Stimulated activated CD8-positive, alpha-beta memory T cell treated with anti-CD3 and anti-CD28 coated beads, Interleukin-4, amount 100 ng/mL, for 1 hour (primary cell): ENCODE data around the gene DTNB.
"Not testable (repeated sequence)": the region's sequence is repeated elsewhere in the genome, so short reads cannot be mapped to it uniquely, and the experiment has no call there.

Experiments
- DNase-seq, 2 donors: peaks; one replicate each; pipeline ENCODE4 v3.0.0-alpha.2; 2020; ENCODE audit warnings: low read depth in 2 of 2, low spot score in 1 of 2

The DTNB gene

GRCh38 chr2:25684577-25685473, 11.4 kb upstream of the DTNB start:
- DNase-seq: no peak

DNA sequence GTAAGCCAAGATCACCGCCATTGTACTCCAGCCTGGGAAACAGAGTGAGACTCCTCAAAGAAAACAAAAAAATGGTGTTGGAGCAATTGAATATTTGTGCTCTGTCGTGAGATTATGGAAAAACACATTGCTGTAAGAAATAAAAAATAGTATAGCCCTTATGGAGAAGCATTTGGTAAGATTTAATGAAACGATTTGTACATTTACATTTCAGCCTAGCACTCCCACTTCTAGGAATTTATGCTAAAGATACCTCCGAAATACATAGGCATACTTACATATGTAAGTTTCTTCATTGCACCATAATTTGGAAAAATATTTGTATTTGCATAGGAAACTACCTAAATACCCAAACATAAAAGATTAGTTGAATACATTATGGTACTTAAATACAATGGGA, 8.7 kb upstream of the DTNB start:
- DNase-seq: no peak

DNA sequence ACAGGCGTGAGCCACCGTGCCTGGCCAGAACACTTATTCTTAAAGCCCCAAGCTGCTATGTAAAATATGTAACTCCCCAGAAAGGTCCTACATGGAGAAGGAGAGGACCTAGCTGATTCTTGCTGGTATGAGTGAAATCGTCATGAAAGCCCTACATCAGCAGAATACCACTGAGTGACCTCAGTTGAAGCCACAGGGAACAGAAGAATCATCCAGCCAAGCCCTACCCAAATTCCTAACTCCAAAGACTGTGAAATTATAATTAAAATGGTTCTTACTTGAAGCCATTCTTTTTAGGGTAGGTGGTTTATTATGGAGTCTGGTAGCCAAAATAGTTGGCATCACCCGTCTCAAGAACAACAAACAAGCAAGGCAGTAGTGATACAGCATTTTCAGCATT, 4.5 kb upstream of the DTNB start:
- no peak for DNase-seq

DNA sequence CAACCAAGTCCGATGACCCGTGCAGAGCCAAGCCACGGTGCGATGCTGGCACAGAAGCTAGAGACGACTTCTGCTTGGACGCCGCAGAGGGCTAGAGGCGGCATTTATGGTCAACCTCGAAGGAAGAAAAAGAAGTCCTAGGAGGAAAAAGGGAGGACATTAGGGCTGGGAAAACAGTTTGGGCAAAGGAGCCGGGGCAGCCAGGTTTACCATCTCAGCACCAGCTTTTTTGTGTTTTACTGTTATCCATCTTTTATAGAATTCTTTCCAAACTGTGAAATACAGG, 643 bp upstream of the DTNB start:
- no peak for DNase-seq

GRCh38 chr2:25672494-25673299, 680 bp downstream of the DTNB start:
- DNase-seq: peak; percentile 28 to 43

GRCh38 chr2:25671622-25672021, 1.8 kb downstream of the DTNB start:
- no peak for DNase-seq

DNA sequence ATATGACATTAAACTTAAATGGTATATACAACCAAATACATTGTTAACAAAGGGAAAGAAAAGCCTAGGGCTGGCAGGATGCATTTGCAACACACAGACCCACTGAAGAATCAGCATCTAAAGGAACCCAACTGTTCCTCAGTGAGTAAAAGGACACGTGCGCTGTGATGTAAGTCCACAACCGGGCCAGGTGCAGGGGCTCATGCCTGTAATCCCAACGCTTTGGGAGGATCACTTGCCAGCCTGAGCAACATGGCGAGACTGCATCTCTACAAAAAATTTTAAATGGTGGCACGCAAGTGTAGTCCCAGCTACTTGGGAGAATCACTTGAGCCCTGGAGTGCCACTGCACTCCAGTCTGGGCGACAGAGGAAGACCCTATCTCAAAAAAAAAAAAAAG, 3.9 kb downstream of the DTNB start:
- no peak for DNase-seq

- no peak for DNase-seq
Measured at GRCh38 chr2:25666218-25666617, 7.2 kb downstream of the DTNB start.

- not testable (repeated sequence) for DNase-seq
Measured at GRCh38 chr2:25665429-25665828, 7.9 kb downstream of the DTNB start.

DNA sequence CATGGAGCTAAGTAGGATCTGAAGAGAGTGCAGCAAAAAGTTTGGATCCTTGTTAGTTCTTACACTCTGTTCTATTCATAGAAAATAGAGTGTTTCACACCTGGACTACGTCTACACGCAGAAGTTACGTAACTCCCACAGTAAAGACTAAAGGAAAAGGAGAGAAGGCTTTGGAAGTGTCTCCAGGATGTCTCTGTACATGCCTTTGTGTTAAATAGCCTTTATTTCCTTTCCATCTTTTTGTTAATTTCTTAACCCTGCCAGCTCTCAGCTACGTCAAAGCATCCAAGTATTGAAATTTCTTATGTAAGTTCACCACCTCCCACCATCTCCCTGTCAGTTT, 8.4 kb downstream of the DTNB start:
- DNase-seq: no peak

- DNase-seq: no peak
Measured at GRCh38 chr2:25664183-25664964, 9.0 kb downstream of the DTNB start.

- no peak for DNase-seq
Measured at GRCh38 chr2:25655316-25655715, 18.1 kb downstream of the DTNB start.

DNA sequence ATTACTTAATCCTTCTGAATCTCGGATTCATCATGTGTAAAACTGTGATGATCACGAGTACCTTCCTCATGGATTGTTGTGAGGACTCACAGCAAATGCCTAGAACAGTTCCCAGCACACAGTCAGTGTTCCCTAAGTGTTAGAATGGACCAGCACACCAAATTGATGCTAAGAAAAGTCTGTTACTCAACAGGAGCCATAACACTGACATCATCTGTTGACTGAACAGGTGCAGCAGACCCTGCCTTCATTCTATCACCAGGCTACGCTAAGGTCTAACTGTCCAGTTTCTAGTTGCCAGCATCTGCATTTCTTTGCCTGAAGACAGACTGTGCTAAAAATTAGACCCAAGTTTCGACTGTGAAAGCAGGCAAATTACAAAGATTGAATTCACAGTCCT, 18.6 kb downstream of the DTNB start:
- no peak for DNase-seq

- DNase-seq: no peak
Measured at GRCh38 chr2:25651782-25652455, 21.5 kb downstream of the DTNB start.

GRCh38 chr2:25651066-25651465, 22.3 kb downstream of the DTNB start:
- DNase-seq: no peak

GRCh38 chr2:25650256-25650655, 23.1 kb downstream of the DTNB start:
- DNase-seq: no peak

- DNase-seq: no peak
Measured at GRCh38 chr2:25649786-25650185, 23.6 kb downstream of the DTNB start.

- DNase-seq: no peak
Measured at GRCh38 chr2:25642298-25642697, 31.1 kb downstream of the DTNB start.

GRCh38 chr2:25639696-25640095, 33.7 kb downstream of the DTNB start:
- no peak for DNase-seq

DNA sequence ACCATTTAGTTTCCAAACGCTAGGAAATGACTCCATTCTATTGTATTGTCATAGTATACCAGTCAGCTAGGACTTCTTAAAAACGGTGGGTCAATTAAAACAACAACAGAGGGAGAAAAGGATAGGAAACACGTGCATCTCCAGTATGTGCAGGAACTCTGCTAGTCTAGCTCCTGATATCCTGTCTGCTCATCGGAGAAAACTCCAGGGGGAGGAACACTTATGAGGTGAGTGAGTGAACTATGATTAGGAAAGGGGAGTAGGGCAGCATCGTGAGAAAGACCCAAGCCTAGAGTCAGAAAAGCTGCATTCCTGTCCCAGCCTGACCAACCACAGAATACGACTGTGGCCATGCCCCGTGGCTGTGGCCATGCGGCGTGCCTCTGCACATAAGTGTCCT, 34.2 kb downstream of the DTNB start:
- DNase-seq: no peak

DNA sequence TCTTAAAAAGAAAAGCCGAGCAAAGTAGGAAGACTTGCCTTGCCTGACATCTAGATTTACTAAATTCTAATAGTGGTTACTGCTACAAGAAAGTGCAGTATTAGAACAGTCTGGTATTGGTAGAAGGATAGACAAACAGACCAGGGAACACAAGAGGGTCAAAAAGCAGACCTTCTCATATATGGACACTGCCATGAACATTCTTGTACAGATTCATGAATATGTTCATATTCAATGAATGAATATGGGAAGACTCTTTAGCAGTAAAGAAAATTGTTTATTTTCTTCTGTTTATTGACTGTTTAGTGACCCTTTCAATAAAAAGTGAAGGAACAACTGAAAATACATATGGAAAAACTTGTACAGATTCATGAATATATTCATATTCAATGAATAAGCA, 37.6 kb downstream of the DTNB start:
- no peak for DNase-seq
